Mammary epithelial cell (primary cell): ENCODE data around the gene DGKG.

Experiments
- EZH2 ChIP-seq: IDR thresholded peaks from 2 replicates; pipeline ENCODE4 v1.6.1; 2012; ENCODE audit warnings: low read length, inconsistent platforms, borderline replicate concordance
- TF ChIP-seq, protein P1 (sequence below), 2 donors: IDR thresholded peaks in 1 of 2; conservative IDR thresholded peaks in 1 of 2; 2 replicates each; pipeline ENCODE4 v1.5.1; 2011 to 2012; ENCODE audit warnings: inconsistent platforms in 2 of 2, low read length in 2 of 2, mild to moderate bottlenecking in 2 of 2, control low read depth in 1 of 2, low read depth in 1 of 2; ENCODE audit not compliant: insufficient read depth in 1 of 2; ENCODE audit errors: extremely low read depth in 1 of 2

DNA sequence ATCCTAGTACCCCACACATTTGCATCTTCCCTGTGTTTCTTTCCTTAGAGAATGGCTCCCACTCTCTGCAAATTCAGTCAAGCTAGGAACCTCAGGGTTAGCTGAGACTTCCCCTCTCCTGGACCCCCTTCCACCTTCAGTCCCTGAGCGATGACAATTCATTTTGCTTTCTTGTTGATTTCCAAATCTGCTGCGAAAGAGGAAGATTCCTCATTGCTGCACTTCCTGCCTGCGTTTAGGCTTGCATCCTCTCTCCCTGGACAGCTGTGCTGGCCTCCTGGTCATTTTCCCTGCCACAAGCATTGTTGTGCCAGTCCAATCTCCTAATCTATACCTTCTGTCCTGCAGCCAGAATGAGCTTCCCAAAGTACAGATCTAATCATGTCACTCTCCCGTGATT, 12.3 kb upstream of the DGKG start:
- TF ChIP-seq, protein P1, sequence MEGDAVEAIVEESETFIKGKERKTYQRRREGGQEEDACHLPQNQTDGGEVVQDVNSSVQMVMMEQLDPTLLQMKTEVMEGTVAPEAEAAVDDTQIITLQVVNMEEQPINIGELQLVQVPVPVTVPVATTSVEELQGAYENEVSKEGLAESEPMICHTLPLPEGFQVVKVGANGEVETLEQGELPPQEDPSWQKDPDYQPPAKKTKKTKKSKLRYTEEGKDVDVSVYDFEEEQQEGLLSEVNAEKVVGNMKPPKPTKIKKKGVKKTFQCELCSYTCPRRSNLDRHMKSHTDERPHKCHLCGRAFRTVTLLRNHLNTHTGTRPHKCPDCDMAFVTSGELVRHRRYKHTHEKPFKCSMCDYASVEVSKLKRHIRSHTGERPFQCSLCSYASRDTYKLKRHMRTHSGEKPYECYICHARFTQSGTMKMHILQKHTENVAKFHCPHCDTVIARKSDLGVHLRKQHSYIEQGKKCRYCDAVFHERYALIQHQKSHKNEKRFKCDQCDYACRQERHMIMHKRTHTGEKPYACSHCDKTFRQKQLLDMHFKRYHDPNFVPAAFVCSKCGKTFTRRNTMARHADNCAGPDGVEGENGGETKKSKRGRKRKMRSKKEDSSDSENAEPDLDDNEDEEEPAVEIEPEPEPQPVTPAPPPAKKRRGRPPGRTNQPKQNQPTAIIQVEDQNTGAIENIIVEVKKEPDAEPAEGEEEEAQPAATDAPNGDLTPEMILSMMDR (conservative IDR thresholded peaks at IDR 0.05 in 1 of 2, IDR thresholded peaks at IDR 0.05 in 1 of 2; ENCODE audit: extremely low read depth in 1 of 2, insufficient read depth in 1 of 2, low read depth in 1 of 2, low read length in 2 of 2), result no peak
- TF ChIP-seq EZH2, result no peak
